Neural progenitor cell (in vitro differentiated cells): ENCODE measurements around the gene CLPTM1.

Experiments used
- EZH2 ChIP-seq: fragments of 200-600 bp; sonication (generic); IDR thresholded peaks from 2 replicates; pipeline ENCODE4 v1.6.1; 2017; ENCODE audit warnings: antibody characterized with exemption, mild to moderate bottlenecking, moderate library complexity
- TF ChIP-seq, protein P1 (sequence below): fragments of 200-600 bp; sonication (generic); IDR thresholded peaks from 2 replicates; pipeline ENCODE4 v1.5.1; 2017; ENCODE audit warnings: antibody characterized with exemption, mild to moderate bottlenecking

DNA sequence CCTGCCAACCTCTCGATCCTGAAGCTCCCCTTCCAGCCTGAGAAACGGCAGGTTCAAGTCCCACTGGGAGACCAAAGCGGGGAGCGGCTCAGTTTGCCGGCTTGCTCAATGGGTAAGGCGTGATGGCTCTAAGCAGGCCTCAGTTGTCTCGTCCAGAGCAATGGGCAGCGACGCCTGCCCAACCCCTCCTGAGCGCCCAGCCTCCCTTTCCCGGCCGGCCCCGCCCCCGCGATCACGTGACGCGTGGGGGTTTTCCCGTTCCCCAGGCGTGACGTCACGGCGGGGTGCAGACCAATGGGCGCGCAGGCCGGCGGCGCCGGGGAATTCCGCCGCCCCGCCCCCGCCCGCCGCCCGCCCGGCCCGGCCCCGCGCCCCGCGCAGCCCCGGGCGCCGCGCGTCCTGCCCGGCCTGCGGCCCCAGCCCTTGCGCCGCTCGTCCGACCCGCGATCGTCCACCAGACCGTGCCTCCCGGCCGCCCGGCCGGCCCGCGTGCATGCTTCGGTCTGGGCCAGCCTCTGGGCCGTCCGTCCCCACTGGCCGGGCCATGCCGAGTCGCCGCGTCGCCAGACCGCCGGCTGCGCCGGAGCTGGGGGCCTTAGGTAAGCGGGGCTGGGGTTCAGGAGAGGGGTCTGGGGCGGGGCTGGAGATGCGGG lies 46.0 kb downstream of the CLPTM1 start, which contains the start of gene RELB:
- TF ChIP-seq, protein P1, sequence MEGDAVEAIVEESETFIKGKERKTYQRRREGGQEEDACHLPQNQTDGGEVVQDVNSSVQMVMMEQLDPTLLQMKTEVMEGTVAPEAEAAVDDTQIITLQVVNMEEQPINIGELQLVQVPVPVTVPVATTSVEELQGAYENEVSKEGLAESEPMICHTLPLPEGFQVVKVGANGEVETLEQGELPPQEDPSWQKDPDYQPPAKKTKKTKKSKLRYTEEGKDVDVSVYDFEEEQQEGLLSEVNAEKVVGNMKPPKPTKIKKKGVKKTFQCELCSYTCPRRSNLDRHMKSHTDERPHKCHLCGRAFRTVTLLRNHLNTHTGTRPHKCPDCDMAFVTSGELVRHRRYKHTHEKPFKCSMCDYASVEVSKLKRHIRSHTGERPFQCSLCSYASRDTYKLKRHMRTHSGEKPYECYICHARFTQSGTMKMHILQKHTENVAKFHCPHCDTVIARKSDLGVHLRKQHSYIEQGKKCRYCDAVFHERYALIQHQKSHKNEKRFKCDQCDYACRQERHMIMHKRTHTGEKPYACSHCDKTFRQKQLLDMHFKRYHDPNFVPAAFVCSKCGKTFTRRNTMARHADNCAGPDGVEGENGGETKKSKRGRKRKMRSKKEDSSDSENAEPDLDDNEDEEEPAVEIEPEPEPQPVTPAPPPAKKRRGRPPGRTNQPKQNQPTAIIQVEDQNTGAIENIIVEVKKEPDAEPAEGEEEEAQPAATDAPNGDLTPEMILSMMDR, result no peak
- no peak for TF ChIP-seq EZH2
